ENCODE data around the gene GRIN1.

GRIN1 gene

DNA sequence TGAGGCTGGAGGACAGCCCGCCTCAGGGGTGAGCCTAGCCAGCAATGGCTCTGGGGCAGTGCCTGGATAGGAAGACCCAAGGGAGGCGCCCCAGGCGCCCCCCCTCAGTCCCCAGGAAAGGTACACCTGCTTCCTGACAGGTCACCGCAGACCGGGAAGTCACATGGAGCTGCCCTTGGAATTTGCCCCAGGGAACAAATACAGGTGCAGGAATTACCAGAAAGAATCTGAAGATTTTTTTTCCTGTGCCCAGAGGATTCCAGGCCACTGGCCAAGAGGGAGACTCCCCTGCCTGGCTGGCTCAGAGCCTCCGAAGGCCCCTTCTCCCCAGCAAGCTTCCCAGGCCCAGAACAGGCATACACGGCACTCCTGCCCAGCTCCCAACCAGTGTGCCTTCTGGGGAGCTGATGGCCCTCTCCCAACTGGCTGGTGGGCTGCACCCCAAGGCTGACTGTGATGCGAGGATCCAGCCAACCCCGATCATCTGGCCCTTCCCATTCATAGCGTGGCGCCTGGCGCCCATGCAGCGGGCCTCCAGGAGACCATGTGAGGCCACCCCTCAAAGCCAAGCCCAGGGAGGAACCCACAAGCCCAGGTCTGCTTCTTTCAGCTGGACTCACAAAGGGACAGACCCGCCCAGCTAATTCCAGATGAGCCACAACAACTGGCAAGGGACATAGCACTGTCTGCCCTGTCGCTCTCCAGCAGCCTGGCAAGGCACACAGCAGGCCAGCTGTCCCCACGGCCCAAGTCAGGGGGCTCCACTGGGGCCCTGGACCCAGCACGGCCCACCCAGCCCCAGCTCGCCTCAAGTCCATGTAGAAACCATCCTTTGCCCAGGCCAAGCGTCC, 59.3 kb downstream of the GRIN1 start:
- DNase-seq, result no peak

- no peak for DNase-seq
These were observed 59.9 kb downstream of the GRIN1 start for GRCh38 chr9:137198902-137199283.

GRCh38 chr9:137199411-137200121, 60.6 kb downstream of the GRIN1 start:
- no peak for DNase-seq

- peak; percentile 99 for DNase-seq
These were observed 61.6 kb downstream of the GRIN1 start, which contains the start of gene TPRN for GRCh38 chr9:137200311-137201204. TSS of gene TPRN (minus strand) at chr9:137200741. CDS start at chr9:137200711, 30 bp downstream.

DNA sequence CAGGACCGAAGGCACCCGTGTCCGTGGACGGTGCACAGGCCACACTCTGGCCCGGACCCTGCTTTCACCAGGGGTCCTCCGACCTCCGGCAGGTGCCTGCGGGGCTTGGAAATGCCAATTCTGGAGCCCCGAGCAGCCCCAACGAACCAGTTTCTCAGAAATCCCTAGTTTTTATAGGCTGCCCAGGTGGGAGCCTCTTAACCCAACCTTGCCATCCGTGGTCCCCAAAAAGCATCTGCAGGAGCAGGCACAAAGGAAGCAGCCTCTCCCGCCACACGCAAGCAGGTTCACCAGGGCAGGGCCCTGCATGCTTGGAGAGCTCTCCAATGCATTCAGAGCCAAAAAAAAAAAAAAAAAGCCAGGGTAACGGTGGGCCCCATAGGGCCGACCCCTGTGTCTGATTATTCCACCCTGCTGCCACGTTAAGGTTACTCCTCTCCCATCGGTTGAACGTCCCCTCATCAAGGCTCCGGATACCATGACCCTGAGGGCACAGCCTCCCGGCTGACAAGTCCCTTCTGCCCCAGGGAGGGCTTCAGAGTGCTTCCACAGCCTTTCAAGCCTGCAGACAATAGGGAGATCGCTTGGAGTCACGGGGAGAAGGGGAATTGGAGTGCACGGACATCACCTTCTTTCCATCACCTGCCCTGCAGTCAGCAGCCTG, 62.4 kb downstream of the GRIN1 start:
- DNase-seq, result no peak

- peak; percentile 53 for DNase-seq
These were observed 64.0 kb downstream of the GRIN1 start for GRCh38 chr9:137202966-137203365.

GRCh38 chr9:137204731-137205125, 65.8 kb downstream of the GRIN1 start:
- no peak for DNase-seq

DNA sequence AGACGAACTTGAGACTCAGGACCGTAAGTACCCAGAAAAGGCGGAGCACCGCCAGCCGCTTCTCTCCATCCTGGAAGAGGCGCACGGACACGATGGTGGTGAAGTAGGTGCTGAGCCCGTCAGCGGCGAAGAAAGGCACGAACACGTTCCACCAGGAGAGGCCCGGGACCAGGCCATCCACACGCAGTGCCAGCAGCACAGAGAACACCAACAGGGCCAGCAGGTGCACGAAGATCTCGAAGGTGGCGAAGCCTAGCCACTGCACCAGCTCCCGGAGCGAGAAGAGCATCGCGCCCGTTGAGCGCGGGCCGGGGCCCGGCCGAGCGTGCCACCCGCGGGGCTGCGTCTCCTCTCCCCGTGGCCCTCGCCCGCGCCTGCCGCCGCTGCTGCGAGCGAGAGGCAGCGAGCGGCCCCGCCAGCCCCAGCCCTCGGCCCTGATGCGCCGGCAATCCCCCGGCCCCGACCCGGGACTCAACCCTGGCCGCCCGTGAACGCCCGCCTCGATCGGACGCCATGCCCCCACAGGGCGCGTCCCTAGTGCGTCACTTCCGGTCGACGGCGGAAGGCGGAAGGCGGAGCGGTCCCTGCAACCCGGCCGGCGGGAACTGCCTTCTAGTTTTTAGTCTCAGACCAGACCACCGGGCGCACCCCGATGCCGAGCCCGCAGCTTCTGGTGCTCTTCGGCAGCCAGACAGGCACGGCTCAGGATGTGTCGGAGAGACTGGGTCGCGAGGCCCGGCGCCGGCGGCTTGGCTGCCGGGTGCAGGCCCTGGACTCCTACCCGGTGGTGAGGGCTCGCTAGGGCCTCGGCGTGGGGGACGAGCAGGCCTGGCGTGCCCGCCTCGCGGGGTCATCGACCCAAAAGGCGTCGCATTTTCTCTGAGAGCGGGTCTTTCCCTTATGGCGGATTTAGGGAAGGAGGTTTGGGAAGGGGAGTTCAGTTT, 66.4 kb downstream of the GRIN1 start, which contains the start of the genes NDOR1 and TMEM203:
NDOR1 (plus strand) TSS at position 575 of the 944 bp plus-strand sequence; CDS start at position 653, 78 bp downstream.
TMEM203 (minus strand) TSS at position 523 of the 944 bp plus-strand sequence; CDS start at position 289, 234 bp downstream.
- peak; percentile 65 for DNase-seq

- DNase-seq, result no peak
These were observed 67.6 kb downstream of the GRIN1 start for GRCh38 chr9:137206602-137207001.

DNA sequence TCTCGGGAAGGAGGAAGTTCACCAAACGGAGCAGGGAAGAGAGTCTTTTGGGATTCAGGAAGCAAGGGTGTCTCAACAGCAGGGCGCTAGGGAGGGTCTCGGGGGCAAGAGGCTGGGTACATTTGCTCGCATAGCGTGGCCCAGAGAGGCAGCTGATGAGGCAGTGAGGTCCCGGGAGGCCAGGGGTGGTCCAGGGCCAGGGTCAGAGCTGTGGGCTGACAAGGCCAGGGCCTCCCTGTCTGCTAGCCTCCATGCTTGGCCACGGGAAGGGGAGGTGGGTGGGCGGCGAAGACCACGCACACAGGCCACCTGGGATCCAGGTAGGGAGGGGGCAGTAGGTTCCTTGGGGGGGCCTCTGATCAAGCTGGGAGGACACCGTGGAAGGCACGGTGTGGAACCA, 72.6 kb downstream of the GRIN1 start:
- DNase-seq, result no peak

- no peak for DNase-seq
These were observed 73.6 kb downstream of the GRIN1 start for GRCh38 chr9:137212520-137212919.

GRCh38 chr9:137213160-137214060, 74.5 kb downstream of the GRIN1 start:
- no peak for DNase-seq

GRCh38 chr9:137214620-137215019, 75.7 kb downstream of the GRIN1 start:
- no peak for DNase-seq

- no peak for DNase-seq
These were observed 76.4 kb downstream of the GRIN1 start for GRCh38 chr9:137215196-137215986.

DNA sequence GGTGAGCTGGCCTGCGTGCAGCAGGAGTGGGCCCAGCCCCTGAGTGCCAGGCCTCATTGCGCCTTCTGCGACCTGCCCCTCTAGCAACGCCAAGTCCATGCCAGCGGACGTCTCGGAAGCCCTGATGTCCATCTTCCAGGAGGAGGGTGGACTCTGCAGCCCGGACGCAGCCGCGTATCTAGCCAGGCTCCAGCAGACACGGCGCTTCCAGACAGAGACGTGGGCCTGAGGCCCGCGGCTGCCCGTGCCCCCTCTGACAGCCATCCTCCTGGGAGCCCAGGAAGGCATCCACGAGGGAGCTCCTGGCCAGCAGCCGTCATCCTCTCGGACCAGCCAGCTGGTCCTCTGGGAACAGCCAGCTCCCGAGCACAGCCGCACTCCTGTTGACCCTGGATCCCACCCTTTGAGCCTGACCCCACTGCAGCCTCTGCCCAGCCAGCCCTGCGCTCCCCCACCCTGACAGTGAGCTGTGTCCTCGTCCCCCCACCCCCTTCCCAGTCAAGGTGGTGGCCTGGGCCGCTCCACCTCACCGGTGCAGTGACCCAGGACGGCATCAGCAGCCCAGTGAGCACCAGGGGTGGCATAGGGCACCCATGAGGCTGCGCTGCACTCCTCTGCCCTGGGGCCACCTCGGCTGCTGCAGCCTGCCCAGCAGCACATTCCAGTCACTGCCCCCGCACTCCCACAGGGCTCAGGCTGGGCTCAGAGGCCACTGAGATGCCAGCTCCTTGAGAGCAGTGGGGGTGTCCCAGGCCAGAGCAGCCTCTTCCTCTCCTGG, 77.4 kb downstream of the GRIN1 start:
- DNase-seq, result no peak

DNA sequence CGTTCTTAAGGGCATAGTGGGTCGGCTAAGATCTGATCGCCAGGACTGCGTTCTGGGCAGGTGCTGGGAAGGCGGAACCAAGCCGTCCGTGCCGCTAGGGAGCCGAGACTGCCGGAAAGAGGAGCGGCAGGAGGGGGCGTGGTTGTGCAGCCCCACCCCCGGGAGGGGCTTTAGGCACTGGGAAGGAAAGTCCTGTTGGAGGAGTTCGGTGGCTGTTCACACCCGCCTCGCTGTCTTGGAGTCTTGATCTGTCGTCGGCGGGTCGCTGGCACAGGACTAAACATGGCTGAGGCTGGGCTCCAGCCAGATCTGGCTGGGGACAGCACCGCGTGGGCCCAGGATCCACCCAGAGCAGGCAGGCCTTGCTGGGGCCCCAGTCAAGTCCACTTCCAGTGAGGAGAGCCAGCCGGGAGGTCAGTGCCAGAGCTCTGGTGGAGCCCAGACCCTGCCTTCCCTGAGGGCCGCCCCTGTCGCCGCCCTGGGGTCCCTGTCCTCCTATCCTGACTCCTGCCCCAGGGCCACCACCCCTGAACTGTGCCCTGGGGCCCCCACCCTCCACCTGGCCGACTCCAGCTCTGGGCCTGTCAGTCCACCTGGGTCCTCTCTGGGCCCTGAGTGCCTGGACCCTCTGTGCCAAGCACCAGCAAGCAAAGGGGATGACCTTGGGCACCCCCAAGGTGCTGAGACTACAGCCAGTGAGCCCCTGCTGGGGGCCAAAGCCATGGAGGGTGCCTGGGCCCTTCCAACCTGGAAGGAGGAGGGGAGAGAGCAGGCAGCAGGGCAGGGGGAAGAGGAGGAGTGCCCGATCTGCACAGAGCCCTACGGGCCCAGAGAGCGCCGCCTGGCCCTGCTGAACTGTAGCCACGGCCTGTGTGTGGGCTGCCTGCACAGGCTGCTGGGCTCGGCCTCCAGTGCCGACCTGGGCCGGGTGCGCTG, 78.6 kb downstream of the GRIN1 start:
- DNase-seq, result peak; percentile 64

GRCh38 chr9:137218212-137218753, 79.3 kb downstream of the GRIN1 start:
- DNase-seq, result no peak

All from MV-4-11 (cell line).